CMK (cell line): ENCODE data around the gene DGKB.

Experiments
- DNase-seq: peaks from one replicate; pipeline ENCODE4 v3.0.0-alpha.2; 2010; ENCODE audit warnings: low read depth

Gene DGKB

GRCh38 chr7:14902589-14903067 lies at the start of gene DGKB:
TSS of gene DGKB (minus strand) at chr7:14902751.
- no peak for DNase-seq

- no peak for DNase-seq
These were observed 47.5 kb upstream of the DGKB start for GRCh38 chr7:14950013-14950412.

GRCh38 chr7:14938181-14938580 lies 35.6 kb upstream of the DGKB start:
- no peak for DNase-seq

GRCh38 chr7:14937581-14937980 lies 35.0 kb upstream of the DGKB start:
- DNase-seq, result no peak

GRCh38 chr7:14936554-14936953 lies 34.0 kb upstream of the DGKB start:
- no peak for DNase-seq

GRCh38 chr7:14934839-14935238 lies 32.3 kb upstream of the DGKB start:
- DNase-seq, result no peak

- DNase-seq, result no peak
These were observed 29.1 kb upstream of the DGKB start for GRCh38 chr7:14931511-14932215.

GRCh38 chr7:14924398-14924797 lies 21.8 kb upstream of the DGKB start:
- no peak for DNase-seq

GRCh38 chr7:14911077-14911476 lies 8.5 kb upstream of the DGKB start:
- no peak for DNase-seq

- no peak for DNase-seq
These were observed 6.1 kb upstream of the DGKB start for GRCh38 chr7:14908697-14909096.

- DNase-seq, result no peak
These were observed 3.2 kb upstream of the DGKB start for GRCh38 chr7:14905764-14906163.

- DNase-seq, result no peak
These were observed 2.5 kb downstream of the DGKB start for GRCh38 chr7:14900051-14900450.

GRCh38 chr7:14899030-14899429 lies 3.5 kb downstream of the DGKB start:
- no peak for DNase-seq

- no peak for DNase-seq
These were observed 6.1 kb downstream of the DGKB start for GRCh38 chr7:14896461-14896860.

- DNase-seq, result no peak
These were observed 7.7 kb downstream of the DGKB start for GRCh38 chr7:14894826-14895225.

- no peak for DNase-seq
These were observed 9.6 kb downstream of the DGKB start for GRCh38 chr7:14892961-14893360.

GRCh38 chr7:14891289-14891688 lies 11.3 kb downstream of the DGKB start:
- DNase-seq, result no peak

GRCh38 chr7:14888962-14889361 lies 13.6 kb downstream of the DGKB start:
- no peak for DNase-seq

- no peak for DNase-seq
These were observed 16.0 kb downstream of the DGKB start for GRCh38 chr7:14886533-14886932.

GRCh38 chr7:14875941-14876587 lies 26.5 kb downstream of the DGKB start:
- DNase-seq, result no peak

GRCh38 chr7:14871880-14872279 lies 30.7 kb downstream of the DGKB start:
- DNase-seq, result no peak

- DNase-seq, result no peak
These were observed 32.2 kb downstream of the DGKB start for GRCh38 chr7:14870394-14870793.

- DNase-seq, result no peak
These were observed 33.6 kb downstream of the DGKB start for GRCh38 chr7:14868937-14869336.

- DNase-seq, result no peak
These were observed 41.1 kb downstream of the DGKB start for GRCh38 chr7:14861456-14861855.
